Measurements from ENCODE around the gene RAB3IP. TPM values are rescaled to one million over a fixed set of nuclear protein-coding genes. Genes with fewer than 3 reads are reported as not detected.

The RAB3IP gene
- total and polyA plus RNA-seq, 10 of the 15 experiments (the other 5 are each of a cell fraction or from before 2014, with no cell fraction given): 18.8 to 53.6 (median 28.7) TPM

DNA sequence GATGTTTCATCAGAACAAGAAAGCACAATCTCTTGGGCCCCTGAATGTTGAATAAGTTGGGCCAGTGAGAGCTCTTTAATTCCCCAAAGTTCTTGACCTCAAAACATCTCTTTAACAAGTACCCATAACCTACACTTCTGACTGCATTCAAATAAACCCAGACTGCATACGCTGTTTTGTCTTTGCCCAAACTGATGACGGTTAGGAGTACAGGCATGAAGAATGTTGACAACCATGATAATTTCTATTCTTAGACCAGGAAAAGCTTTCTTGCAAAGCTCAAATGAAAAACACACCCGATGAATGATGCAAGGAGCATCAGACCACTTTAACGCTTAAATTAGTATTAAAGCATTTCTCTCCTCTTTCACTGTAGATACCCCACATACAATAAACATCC, 11.7 kb upstream of the RAB3IP start:
- no peak overlapping the region for H3K27ac ChIP-seq (ENCODE audit: control insufficient read depth, insufficient read depth)
- H3K4me2 ChIP-seq (ENCODE audit: control insufficient read depth, insufficient read depth): no peak overlapping the region
- ChIA-PET CTCF (interaction anchor here (0.9 kb wide), 1 partner anchor 435 kb away, joined by 3 read pairs; no protein-coding TSS in a partner anchor), RAD21 (ENCODE audit: unreplicated experiment) (no interaction called here), SMC1A (ENCODE audit: uncharacterized antibody, unreplicated experiment) (interaction anchor here (0.6 kb wide), 2 partner anchors 15 to 1958 kb away, joined by 3 to 4 read pairs; no protein-coding TSS in a partner anchor), POLR2A (interaction anchor here (0.6 kb wide), 1 partner anchor 361 kb away, joined by 3 read pairs; no protein-coding TSS in a partner anchor)
- H2AFZ ChIP-seq (ENCODE audit: control insufficient read depth, low read depth, low read length): no peak overlapping the region
- in situ Hi-C loops (cut with MboI): no loop called here
- no peaks in the 10 kb centered on the region for H3K4me1 ChIP-seq (ENCODE audit: control insufficient read depth, insufficient read depth, low read length)
- FAIRE-seq (no peak), ATAC-seq (no peak), DNase-seq (ENCODE audit: low read depth, low spot score) (no peak)
- H3K36me3 ChIP-seq (ENCODE audit: control insufficient read depth in 2 of 2, insufficient read depth in 2 of 2, low read length in 1 of 2): no peaks in the 10 kb centered on the region
- intact Hi-C loops (cut with micrococcal nuclease; ENCODE audit: unreplicated experiment): no loop called here
- BruUV-seq (replicated peaks): no TSS peak
- no peaks in the 10 kb centered on the region for H3K79me2 ChIP-seq (ENCODE audit: control insufficient read depth, insufficient read depth, low read length)
- 91% methylated on average over 4 of the region's 4 CpGs for WGBS (ENCODE audit: insufficient coverage, insufficient replicate concordance, low lambda C conversion rate, missing lambda C conversion rate)
- TF ChIP-seq GATAD2B (conservative IDR thresholded peaks at IDR 0.05; ENCODE audit: low read depth): no peak
- no peak for TF ChIP-seq ZNF687 (IDR thresholded peaks at IDR 0.05)
- no peak for TF ChIP-seq STAT1 (conservative IDR thresholded peaks at IDR 0.05)
- no peak for TF ChIP-seq NR2F1 (conservative IDR thresholded peaks at IDR 0.05)
- no peak for TF ChIP-seq ZNF217 (IDR thresholded peaks at IDR 0.05)
- no peaks in the 10 kb centered on the region for H3K27me3 ChIP-seq (replicated peaks in 1 of 2; ENCODE audit: control insufficient read depth in 2 of 2, insufficient read depth in 2 of 2, low read length in 1 of 2)
- H3K9me3 ChIP-seq (replicated peaks; ENCODE audit: control insufficient read depth, insufficient read depth, low read length): no peaks in the 10 kb centered on the region; the same call in 2 of the 3 replicates
- H3K4me3 ChIP-seq: no peak overlapping the region
- H4K20me1 ChIP-seq (ENCODE audit: control insufficient read depth, insufficient read depth): no peaks in the 10 kb centered on the region
- H3K9ac ChIP-seq (ENCODE audit: control insufficient read depth, insufficient read depth, low read length): no peak overlapping the region
